ENCODE results near the gene SRRD.

- TF ChIP-seq CTCF (IDR thresholded peaks at IDR 0.05 in 8 of 11, conservative IDR thresholded peaks at IDR 0.05 in 3 of 11) (no peak), POLR2A (IDR thresholded peaks at IDR 0.05) (no peak), POLR2AphosphoS5 (IDR thresholded peaks at IDR 0.05) (peak in 1 of 3 donors; percentile 41)
Observed at GRCh38 chr22:26536056-26536761, 52.5 kb downstream of the SRRD start.

All from spleen (tissue), 7 donors.